GM19452 (cell line): ENCODE measurements around the gene DKK1.

Experiments
- ATAC-seq: cut with Tn5 transposase; IDR thresholded peaks from one replicate; pipeline ENCODE4 v1.9.1; 2021; ENCODE audit not compliant: unreplicated experiment

The DKK1 gene

DNA sequence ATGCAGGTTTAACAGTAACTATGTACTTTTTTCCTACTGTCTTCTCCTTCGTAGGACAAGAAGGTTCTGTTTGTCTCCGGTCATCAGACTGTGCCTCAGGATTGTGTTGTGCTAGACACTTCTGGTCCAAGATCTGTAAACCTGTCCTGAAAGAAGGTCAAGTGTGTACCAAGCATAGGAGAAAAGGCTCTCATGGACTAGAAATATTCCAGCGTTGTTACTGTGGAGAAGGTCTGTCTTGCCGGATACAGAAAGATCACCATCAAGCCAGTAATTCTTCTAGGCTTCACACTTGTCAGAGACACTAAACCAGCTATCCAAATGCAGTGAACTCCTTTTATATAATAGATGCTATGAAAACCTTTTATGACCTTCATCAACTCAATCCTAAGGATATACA lies 2.4 kb downstream of the DKK1 start:
- ATAC-seq, result no peak

DNA sequence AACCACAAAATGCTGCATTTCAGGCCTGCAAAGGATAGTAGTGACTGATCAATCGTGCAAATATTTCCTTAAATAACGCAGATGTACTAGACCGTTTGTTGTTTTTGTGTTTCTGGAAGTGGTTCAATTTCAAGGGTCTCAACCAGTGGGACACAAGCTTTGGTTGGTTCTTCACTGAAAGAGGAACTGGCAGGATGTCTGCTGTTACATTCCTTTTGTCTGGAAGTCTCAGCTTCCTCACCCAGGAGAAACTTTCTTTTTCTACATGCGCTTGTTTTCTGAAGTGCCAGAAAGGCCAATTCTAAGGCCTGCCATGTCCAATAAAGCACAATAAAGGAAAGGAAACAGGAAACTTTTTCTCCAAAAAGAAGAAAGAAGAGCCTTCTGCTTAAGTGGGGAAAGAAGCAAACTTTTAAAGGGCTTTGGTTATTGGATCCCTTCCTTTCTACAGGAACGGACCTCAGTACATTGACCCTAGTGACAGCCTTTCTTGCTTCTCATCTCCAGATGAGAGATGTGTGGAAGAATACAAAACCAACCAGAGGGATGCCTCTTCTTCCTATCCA lies 4.1 kb downstream of the DKK1 start:
- no peak for ATAC-seq

DNA sequence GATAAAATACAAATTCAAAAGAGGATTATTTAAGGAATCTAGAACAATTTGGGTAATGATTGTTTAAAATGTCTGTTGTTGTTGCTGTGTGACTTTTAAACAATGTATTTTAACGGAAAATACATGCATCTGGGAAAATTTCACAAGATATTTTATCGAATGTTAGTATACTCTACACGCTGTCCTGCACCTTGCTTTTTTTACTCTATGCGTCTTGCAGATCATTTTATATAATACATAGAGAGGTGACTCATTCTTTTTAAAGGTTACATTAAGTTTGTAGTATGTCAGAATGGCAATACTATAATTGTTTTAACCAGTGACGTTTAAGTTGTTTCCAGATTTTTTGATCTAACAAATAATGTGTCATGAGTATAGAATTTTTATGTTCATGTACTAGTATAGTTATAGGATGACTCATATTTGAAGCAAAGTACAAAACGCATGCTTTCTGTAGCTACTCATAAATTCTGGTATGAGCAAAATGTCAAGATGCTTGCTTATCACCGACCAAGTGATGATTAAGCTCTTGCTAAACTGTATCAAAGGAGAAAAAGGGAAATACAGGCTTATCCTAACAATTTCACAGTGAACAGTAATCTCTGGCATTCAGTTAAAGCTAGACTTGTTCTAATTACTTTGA lies 4.9 kb downstream of the DKK1 start:
- ATAC-seq, result no peak

DNA sequence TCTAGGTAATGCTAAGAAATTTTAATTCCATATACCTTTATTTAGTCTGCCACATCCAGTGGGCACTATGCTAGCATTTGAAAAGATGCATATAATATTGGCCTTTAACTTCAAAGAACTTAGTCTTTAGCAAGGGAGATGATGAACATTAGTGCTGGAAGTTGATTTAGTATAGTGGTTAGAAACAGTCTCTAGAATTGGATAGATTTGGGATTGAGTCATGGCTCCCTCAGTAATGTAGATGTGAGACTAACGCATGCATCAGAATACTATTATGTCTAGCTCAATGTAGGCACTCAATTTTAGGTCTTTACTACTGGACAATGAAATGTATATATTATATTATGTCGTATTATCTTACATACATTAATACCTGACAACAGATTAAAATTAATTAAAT lies 5.8 kb downstream of the DKK1 start:
- no peak for ATAC-seq

DNA sequence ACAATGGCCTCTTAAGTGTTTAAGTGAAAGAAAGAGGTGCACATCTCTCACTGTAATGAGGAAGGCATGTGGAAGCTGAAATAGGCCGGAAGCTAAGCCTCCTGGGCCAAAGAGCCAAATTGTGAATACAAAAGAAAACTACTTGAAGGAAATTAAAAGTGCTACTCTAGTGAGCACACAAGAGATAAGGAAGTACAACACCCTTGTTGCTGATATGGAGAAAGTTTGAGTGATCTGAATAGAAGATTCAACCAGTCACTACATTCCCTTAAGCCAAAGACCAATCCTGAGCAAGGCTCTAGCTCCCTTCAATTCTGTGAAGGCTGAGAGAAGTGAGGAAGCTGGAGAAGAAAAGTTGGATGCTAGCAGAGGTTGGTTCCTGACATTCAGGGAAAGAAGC lies 8.2 kb downstream of the DKK1 start:
- ATAC-seq, result no peak

DNA sequence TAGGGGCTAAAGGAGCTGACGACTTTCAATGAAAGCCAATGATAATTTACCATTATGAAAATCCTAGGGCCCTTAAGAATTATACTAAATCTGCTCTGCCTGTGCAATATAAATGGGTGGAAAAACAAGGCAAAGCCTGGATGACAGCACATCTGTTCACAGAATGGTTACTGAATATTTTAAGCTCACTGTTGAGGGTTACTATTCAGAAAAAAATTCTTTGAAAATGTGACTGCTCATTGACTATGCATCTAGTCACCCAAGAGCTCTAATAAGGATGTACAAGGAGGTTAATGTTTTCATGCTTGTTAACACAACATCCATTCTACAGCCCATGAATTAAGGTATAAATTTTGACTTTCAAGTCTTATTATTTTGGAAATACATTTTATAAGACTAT lies 8.9 kb downstream of the DKK1 start:
- no peak for ATAC-seq

DNA sequence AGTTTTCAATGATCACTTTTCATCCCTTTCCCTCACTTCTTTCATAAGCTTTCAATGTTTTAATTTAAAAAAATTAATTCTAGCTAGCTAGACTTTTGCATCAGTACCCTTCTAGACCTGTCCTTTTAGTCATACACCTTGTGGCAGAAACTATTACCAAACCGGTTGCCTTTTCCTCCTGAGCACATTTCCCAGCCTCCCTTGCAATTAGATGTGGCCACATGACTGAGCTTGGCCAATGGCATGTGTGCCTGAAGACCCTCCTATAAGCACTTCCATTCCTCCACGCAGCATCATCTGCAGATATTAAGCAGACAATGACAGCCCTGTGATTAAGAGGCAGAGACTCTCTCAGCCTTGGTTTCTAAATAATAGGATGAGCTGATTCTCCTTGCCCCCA lies 12.3 kb downstream of the DKK1 start:
- no peak for ATAC-seq

DNA sequence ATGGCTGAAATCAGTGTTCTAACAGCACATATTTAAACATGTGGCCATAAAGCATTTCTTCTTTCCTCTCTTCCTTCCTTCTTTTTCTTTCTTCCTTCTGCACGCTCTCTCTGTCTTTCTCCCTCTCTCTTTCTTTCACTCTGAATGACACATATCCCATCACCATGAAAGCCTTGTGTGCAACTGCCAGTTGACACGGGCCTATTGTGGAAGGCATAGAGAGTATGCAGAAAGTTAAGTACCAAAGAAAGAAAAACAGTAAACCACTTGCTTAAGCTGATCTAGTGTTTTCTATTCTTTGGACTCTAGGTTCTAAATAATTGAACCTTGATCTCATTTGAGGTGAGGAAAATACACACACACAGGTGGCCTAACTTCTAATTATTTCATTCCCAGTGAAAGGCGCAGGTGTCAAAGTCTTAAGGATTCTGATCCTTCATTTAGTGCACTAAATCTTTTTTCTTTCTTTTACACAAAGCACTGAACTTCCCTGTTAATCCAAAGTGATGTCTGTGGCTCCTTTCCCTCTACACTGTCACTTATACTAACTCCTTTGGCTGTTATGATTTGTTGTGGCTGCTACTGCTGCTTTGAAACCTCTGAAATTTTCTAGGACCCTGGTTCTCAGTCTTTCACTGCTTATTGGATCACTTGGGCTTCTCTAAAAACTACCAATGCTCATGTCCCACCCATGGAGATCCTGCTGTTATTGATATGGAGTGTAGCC lies 17.7 kb downstream of the DKK1 start:
- no peak for ATAC-seq

DNA sequence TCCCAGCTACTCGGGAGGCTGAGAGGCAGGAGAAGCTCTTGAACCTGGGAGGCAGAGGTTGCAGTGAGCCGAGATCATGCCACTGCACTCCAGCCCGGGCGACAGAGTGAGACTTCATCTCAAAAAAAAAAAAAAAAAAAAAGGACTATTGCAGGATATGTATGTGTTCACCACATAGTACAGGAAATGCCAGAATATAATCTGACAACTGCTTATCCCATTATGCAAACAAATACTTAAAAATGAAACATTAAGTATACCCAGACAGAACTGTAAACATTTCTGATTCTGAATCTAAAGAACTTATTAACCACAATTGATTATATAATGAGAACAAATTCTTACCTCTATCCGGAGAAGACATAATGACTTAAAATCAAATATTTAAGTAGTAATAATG lies 18.7 kb downstream of the DKK1 start:
- no peak for ATAC-seq

DNA sequence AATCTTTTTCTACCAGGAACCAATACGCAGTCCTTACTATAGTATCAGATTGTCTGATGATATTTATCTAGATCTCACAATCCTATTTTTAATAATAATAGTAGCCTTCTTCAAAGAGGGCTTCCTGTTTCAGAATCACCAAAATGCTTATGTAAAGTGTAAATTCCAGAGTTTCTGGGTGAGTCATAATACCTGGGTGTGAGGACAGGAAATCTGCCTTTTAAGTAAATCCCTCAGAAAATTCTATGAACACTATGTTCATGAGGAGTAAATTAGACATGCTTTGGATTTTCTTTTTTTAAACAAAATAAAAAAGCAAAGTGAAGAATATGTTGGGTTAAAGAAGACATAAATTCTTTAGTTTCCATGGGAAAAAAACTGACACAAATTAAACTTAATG lies 20.5 kb downstream of the DKK1 start:
- ATAC-seq, result no peak

DNA sequence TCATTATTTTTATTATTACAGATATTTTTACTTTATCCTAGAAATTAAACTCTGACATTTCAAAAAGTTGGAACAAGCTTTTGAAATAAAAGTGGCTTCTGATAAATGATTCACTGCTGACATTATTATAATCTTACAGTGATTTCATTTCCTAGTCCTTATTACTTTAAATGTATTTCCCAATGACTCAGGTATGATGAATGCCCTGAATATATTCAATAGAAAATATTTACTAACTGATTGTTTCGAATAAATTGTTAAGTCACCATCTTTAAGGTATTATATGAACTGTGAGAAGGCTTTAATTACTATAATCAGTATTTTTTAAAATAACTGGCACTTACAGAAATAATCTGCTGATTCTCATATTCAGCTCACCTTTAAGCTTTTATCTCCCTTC lies 21.6 kb downstream of the DKK1 start:
- ATAC-seq, result no peak

DNA sequence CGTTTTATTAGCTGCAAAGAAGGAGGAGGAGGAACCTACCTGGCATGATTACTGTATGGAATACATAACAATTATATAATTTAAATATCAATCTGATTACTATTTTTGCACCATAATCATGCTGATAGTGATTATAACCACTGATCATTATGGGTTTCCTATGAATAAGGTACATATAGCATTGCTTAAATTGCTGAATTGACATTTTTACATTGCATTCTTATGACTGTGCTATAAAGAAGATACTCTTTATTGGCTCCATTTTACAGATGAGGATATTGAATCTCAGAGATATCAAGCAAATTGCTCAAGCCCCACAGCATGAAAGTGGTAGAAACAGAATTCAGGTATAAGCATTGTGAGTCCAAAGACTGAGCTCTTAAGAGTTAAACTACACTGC lies 23.1 kb downstream of the DKK1 start:
- ATAC-seq, result no peak

DNA sequence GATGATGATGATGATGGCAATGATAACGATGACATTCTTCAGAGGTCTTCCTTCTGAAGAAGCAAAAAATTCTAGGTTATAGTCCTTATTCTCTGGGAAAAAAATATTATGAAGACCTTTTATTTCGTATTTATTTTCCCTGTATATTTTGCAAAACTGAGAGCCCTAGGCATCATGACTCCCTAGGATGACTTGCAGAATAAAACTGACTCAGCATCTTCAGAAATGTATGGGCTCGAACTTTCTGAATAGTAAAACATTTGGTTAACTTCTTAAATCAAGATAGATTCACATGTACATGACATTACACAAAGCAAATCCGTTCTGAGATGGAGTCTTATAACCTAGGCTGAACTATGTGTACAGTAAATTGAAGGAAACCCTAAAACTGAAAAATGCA lies 29.4 kb downstream of the DKK1 start:
- ATAC-seq, result no peak

DNA sequence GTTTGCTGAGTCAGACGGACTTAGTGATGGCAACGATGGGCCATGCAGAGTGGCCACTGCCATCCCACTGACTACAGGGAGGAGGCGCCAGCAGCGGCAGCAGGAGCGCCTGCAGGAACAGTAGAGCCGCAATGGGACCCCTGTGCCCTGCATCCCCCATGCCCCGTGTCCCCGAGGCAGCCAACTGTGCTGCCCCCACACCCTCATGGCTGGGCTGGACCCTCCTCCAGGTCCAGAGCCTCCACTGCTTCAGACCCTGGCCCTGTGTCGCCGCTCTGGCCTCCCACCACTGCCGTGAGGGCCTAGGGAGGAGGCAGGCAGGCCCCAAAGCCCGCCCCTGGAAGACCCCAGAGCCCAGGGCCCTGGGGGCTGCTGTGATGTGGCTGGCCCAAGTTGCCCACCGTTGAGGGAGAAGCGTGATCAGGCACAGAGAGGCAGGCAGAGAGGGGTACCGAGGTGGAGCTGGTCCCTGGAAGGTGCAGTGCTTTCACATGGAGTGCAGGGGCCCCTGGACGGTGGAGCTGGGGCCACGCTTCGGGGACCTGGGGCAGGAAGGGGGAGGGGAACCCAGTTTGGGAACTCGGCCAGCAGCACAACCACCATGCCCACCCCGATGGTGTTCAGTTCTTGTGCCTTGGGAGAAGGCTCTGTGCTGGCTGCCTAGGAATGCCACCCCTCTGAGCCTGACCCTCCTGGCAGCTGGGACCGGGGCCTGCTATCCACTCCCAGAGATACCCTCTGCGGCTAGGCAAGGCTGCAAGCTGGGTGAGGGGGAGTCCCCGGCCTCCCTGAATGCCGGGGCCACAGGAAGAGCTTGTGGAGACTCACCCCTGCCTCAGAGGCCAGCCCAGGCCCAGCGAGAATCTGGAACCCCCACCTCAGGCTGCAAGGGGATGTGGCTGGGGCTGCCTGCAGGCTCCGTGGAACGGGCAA lies 32.6 kb downstream of the DKK1 start:
- no peak for ATAC-seq

DNA sequence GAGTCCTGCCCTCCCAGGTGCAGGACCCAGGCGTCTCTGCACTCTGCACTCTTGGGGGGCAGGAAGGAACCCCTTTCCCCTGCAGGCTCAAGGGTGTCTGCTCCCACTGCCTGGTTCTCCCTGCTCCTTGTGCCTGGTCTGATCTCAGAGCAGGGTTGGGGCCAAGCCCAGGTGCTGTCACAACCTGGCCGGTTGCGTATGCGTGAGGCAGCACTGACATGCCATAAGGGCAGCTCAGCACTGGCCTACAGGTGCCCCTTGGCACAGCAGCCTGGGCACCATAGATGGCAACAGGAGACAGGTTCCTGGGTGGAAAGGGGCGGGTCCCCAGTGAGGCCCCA lies 33.2 kb downstream of the DKK1 start:
- no peak for ATAC-seq

DNA sequence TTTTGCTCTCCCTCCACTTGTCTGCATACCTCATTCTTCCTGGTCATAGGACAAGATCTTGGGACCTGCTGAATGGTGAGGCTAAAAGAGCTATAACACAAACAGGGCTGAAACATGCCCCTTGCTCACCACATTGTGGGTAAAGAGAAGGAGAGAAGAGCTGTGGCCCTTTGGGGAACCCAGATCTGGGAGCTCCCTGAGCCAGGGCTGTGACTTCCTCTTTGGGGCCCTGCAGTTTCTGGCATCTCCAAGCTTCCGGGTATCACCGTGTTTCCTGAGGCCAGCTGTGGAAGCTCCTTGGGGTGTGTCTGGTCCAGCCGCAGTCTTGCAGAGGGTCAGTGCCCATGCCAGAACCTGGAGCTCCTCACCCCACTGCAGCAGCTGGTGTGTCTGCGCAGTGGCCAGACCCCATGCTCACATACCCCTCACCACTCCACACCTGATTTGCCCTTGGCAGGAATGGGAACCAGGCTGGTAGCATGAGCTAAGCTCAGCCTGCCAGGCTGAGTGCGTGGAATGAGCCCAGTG lies 34.0 kb downstream of the DKK1 start:
- ATAC-seq, result no peak

DNA sequence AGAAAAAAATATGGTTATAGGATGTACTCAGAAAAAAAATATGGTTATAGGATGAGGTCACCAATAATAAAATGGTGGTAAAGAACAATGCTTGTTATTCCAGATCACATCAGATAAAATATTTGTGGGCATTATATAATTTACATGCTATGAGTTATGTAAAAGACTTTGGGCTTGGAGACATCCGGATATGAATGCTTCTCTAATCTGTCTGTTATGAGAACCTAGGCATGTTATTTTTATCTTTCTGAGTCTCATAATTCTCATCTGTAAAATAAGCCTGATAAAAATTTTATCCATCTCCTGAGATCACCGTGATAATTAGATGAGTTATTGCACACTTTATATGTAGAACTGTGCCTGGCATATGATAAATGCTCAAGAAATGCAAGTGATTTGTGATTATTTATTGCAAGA lies 37.8 kb downstream of the DKK1 start:
- no peak for ATAC-seq

DNA sequence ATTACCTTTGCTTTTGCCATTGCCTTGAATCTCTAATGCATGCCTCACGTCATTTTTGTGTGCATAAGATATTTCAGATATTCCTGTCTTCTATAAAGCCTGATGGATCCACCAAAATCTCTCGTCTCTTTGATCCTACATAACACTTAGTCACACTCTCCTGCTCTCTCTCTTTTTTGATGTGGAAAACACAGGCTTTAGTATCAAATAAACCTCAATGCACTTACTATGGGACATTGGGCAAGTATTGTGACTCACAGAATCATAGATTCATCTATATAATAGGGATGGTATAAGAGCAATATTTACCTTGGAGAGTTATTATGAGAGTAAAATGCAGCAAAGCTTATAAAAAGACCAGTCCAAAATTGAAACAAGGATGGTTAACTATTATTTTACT lies 39.1 kb downstream of the DKK1 start:
- ATAC-seq, result no peak

DNA sequence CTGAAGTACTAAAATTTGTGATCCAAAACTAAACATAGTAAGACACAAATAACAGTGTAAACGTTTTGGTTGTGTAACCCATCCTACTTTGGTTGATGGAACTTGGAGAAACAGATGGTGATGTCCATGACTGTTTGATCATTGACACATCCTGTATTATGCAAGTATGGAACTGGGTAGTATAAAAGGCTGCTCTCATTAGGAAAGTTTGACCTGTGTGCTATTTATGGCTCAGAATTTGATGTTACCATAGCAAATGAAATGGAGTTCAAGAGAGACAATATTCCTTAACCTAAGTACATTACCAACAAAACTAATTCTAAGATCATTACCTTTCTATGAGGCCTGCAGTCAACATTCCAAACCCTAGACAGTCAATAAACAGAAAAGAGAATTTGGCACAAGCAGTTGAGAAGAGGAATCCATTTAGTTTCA lies 39.9 kb downstream of the DKK1 start:
- ATAC-seq, result no peak

DNA sequence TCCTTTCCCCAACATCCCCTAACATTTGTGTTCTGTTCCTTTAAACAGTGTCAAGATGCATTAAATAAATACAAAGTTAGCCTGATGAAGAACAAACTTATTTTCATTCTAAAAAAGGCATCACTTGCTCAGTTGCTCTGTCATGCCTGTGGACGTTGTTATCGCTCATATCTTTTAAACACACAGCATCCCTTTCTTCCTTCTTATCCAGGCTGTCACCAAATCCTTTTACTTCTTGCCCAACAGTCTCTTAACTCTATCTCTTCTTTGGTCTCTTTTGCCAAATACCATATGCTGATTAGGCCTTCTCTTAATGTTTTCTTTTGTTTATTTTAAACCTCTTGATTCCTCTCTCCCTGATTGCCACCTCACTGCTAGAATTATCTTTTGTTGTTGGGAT lies 43.9 kb downstream of the DKK1 start:
- no peak for ATAC-seq

DNA sequence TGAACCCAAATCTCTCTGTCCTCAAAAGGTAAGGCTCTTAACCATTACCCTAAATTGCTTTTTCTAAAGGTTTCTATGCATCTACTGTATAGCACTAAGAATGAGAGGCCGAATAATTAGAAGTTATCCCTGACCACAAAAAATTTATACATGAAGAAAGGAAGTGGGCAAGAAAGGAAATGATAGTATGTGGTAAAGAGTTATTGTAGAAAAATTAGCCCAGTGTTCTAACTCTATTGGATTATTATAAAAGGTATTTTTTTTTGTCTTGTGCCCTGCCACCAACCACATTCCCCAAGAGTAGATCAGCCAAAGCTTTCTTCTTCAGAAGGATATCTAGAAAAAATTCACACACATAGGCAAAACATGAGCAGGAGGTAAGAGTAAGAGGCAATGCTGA lies 45.4 kb downstream of the DKK1 start:
- no peak for ATAC-seq
